Stimulated activated CD8-positive, alpha-beta memory T cell treated with anti-CD3 and anti-CD28 coated beads, Interleukin-4, amount 100 ng/mL, for 24 hours (primary cell): ENCODE data around the gene ANK3.
"Not testable (repeated sequence)": the region's sequence is repeated elsewhere in the genome, so short reads cannot be mapped to it uniquely, and the experiment has no call there.

Experiments
- DNase-seq: peaks from one replicate; pipeline ENCODE4 v3.0.0-alpha.2; 2020; ENCODE audit warnings: low read depth

ANK3 gene

DNA sequence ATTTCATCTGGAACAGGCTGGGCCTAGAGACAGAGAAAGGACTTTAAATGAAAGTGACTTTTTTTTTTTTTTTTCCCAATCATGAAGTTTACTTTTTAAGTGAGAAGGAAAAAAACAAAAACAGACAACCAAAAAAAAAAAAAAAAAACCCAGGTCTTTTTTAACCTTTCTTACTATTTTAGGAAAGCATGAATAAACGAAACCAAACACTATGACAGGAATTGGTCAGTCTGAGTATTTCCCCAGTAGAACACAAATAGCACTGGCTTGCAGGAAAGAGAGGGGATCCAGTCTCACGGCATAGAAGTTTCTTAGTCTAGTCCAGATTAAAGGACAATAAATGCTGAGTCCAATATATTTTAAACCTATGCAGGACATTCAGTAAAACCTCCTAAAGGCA, 302.8 kb downstream of the ANK3 start:
- no peak for DNase-seq

DNA sequence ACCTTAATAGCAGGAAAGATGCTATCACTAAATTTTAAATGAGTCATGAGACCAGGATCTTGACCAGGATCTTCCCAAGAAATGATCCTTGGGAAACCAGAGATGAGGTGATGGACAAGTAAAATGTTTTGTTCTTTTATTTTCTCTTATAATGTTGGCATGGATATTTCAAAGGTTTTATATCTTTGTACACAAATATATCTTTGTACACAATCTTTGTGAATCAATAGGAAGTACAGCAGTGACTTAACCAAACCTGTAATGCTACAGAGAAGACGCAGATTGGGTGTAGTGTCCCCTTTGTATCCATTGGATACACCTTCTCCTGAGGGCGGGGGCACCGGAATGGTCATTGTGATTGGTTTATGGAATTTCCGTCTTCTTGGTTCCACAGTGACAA, 303.3 kb downstream of the ANK3 start:
- no peak for DNase-seq

DNA sequence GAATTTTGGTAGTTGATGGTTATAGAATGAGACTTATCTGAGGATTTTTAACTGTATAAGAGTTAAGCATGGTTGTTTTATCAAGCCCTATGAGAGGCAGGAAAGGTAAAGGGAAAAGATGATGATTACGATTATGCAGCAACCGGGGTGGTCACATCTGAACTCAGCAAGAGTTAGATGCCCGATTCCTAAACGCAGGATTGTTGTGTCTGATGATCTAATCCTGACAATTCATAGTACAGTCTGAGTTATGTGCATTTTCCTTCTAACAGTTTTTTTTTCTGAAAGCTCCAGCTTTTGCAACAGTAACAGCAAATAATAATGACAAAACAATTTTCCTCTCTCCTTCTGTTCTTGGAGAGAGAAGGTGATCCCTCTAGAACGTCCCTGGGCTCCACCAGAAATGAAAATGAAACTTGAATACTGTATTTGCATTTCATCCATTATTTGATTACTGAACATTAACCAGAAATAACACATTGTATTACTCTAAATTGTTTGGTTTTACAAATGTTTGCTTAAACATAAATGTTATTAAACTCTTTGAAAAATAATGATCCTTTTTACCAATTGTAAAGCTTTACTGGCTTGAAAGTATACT, 306.8 kb downstream of the ANK3 start:
- DNase-seq = no peak

DNA sequence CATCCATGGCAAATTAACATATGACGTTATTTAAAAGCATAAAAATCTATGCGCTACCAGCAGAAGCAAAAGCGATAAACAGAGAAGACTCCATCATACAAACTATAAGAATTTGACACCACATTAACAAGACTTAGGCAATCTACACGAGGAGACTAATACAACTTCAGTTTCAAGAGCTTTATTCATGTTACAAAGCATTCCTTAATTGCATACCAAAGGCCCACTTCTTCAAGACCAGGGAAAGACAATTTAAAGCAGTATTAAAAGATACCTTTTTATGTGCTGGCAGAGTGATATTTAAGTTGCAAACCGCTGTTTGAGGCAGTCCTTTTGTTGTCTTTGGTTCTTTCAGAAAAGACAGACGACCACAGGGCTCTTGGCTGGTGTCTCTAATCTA, 307.3 kb downstream of the ANK3 start:
- no peak for DNase-seq

DNA sequence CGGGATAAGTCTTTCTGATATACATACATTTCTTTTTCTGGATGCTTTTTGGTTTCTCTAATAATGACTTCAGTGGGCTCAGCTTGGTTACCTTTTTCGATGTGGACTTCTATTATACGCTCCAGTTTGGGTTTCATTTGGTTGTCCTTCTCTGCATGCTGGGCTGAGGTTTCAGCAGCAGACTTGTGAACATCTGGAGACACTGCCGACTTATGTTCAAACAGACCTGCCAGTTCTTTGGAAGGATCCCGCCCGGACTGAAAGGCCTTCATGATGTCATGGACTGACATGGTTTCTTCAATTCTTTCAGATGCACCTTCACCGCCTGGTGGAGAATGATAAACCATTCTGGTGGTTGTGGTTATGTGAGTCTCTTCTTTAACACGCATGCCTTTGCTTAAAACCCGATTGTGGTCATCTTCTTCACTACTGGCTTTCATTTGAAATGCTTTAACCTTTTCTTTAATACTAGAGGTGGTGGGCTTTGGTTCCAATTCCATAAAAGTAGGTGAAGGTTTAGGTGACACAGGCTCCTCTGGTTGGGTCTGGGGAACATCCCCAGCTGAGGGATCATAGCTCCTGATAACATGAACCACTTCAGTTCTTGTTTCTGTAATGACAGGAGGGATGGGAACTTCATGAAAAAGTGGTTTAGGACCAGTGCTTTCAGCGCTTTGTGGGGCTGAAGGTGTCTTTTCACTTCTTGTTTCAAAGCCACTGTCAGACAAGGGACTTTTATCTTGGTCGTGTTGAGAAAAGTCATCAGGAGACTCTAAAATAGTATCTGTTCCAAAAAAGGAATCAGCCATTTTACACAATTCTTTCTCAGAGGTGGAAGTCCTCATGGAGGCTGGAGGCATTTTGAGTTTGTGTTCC, 315.7 kb downstream of the ANK3 start:
- DNase-seq = no peak

DNA sequence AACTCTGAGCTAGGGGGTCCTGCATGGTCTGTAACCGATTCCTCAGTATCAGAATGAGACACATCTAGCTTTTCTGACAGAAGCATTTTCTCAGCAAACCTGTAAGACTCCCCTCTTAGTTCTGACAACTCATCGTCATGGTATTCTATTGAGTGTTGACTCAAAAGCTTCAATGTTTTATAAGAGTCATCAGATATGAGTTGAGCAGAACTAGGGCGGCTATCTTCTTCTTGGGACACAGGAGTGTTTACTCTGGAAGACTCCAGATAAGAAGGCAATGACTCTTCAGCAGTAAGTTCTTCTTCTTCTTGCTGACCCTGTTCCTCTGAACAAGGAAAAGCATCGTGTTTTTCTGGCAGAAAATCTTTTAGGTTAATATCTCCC, 316.3 kb downstream of the ANK3 start:
- no peak for DNase-seq

DNA sequence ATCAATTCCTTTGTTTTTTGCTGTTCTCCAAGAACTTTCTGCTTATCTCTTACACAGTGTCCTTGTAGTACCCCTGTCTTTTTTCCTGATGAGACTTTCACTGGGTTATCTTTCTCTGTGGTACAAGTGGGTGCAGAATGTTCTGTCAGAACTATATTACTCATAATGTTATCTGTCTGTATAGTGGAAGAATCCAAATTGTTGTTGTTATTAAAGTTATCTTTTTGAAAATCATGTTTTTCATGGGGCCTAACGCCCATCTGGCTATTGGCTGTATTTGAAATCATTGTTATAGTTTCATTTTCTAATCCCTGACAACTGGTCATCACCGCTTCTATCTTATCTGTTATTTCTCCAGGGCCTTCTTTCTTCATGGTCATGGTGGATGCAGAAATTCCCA, 320.4 kb downstream of the ANK3 start:
- no peak for DNase-seq

DNA sequence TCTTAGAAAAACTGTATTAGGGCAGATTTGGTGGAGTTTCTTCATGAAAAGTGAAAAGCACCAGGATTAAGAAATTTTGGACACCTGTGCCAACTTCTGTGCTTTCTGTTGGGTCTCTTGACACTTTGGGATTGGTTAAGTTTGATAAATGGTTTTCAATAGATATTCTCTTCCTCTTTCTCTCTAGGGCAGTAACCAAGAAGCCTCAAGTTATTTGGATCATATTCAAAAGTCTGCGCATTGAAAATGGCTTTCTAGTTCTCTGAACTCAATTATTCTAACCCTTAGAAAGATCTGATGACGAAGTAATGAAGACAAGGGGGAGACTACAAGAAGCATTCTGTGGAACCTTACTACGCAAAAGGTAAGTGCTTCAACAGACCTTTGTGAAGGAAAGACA, 339.3 kb downstream of the ANK3 start:
- no peak for DNase-seq

DNA sequence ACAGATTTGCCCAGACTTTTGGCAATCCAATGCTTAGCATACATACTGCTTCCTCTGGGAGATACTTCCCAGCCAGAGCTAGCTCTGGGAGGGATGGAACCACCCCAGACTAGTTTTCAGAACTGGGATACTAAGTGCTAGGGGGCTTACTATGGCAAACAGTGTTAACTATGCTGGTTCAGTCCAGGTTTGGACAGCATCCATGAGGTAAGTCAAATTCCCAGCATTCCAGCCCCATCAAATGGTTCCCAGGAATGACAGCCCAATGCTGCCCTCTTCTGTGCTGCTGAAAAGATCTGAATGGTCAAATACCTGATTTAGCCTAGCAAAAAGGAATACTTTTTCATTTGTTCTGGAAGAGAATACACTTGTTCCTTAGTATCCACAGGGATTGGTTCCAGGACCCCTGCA, 341.6 kb downstream of the ANK3 start:
- DNase-seq = no peak

DNA sequence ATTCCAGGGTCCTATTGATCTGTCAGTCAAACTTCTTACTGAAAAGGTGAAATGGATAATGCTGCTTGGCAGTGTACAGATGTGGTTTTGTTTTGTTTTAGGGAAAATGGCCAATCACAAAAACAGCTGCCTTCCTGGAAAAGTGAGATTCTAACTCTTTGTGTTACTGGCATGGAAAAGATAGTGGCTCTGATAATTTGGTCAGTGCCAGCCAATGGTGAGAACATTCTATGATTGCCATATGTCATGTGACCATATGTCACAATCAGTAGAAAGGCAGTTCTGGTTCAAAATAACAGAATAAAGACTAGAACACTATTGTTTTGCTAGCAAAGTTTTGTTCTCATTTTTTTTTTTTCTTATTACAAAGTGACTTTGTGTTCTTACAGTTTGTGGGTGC, 344.1 kb downstream of the ANK3 start:
- DNase-seq = no peak

DNA sequence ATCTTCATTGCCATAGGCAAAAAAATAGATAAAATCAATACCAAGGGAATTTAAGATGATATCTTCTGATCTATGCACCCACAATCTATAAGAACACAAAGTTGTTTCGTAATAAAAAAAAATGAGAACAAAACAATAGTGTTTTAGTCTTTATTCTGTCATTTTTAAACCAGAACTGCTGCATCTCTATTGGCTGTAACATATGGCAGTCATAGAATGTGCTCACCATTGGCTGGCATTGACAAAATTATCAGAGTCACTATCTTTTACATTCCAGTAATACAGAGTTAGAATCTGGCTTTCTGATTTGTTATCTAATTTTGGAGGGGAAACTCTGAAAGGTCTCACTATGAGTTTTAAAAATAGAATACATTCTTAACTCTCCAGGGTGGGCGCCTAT, 344.7 kb downstream of the ANK3 start:
- DNase-seq = no peak

DNA sequence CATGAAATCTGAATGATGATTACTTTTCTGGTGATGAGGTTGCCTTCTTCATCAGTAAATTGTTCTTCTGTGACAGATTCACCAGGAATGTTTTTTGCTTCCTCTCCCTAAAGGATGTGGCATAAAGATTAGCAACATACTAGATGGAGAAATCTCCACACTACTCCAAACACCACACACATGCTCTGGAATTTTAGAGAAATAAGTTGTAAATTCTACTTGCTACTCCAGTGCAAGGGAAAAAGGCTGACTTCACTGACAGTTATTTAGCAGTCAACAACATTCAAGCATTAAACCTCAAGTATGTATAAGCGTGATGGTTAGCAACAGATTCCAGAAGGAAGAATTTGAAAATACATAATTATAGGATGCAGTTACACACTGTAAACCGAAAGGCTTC, 345.4 kb downstream of the ANK3 start:
- DNase-seq = no peak

DNA sequence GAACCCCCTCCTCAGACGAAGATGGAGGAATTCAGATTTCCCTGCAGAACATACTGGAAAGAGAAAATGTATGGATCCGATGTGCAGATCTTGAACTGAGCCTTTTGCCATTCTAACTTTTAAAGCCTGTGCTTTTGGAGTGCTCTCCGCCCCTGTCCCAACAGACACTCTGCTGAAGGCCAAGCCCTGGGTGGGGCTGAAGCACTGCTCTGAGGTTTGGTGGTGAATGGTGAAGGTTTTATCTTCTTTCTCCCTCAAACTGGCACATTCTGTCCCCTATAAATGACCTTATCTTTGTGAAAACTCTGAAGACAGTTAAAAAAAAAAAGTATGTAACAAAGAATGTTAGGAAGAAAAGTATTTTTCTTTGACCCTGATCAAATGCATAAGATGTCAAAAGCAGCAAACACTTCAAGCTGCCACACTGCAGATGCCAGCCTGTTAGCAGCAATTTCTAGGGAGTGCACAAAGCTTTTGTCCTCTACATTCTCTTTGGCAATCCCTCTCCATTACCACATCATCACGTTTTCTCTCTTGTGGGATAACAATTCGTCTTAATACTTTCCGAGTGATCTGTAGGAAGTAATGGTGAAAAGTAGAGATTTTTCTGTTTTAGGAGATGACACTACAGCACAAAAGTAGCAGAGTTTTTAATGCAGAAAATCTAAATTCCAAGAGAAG, 346.0 kb downstream of the ANK3 start:
- DNase-seq = no peak

DNA sequence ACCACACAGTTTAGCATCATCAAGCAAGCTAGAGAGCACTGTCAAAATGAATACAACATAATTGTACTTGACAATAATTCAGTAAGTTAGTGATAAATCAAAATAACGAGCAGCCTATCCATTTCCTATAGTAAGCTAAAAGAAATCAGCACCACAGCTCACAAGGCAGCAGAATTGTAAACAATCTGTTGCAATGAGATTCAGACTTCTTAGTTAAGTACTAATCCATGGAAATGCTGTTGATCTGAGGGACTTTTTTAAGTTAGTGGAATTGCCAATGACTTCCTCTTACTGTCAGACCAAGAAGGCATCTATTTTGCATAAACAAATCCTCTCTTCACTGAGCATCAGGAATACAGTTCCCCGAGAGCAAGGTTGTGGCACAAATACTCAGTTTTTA, 346.8 kb downstream of the ANK3 start:
- DNase-seq = no peak

DNA sequence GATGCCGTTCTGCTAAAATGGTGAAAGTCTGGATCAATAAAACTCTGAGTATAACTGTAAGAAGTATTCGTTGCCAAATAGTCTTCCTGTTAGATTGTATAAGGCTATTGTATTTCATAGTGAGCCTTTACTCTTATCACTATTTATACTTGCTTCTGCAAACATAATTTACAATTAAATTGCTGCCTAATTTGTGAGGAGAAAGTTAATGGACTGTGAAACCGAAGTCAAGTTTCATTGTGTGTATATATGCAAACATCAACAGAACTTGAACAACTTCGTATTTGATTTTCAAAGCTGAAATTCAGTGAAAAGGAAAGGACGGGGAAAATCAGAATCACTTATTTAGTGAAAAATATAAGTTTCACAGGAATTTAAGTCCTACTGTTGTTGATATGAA, 347.4 kb downstream of the ANK3 start:
- no peak for DNase-seq

DNA sequence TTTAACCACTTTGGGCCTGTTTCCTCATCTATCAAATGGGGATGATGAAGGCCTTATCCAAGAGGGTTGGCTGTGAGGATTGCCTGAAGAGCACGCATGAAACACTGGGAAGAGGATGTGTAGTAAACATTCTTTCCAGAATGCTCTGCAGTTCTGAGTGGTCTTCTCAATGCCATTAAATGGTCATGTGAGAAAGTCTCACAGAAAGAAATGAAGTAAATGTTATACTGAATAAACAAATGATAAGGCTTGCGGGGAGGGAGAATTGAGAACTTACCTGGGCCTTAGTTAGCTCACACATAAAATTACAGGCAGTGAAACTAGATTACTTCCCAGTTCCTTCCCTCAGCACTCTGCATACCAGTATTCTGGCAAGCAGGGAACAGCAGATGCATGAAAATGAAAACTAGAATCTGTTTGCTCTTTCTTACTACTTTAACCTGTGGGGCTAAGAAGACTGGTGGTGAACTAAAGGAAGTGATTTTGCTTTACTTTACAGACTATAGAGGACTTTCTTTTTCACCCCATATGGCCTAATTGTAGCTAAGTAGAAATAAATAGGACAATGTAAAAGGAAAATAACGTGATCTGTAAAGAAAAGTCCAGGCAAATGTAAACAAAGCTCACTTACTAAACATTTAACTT, 348.1 kb downstream of the ANK3 start:
- DNase-seq = no peak

DNA sequence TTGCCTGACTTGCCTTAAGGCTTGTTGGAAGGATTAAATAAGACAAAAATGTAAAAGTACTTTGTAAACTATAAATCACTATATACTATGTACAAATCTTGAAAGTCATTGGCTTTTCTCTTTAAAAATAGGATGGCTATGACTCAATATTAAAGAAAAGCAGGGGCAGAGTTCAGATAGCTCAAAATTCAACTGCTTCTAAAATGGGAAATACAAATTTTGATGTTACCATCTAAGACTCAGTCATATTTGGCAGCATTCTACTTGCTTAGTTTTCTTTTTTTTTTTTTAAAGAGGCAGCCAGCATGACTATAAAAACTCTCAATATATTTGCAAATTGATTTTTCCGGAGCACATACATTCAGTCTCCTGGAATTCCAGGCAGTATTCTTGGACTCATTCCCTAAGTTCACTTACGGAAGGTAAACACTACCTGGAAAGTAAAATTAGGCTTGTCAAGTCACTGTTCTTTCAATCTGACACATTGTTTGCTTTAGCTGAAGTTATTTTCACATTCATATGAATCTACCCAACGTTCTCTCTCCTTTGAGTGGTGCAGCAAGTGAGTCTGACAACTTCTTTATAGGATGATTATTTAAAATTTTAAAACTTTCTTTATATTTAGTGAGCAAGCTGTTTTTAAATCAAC, 349.5 kb downstream of the ANK3 start:
- DNase-seq = no peak

DNA sequence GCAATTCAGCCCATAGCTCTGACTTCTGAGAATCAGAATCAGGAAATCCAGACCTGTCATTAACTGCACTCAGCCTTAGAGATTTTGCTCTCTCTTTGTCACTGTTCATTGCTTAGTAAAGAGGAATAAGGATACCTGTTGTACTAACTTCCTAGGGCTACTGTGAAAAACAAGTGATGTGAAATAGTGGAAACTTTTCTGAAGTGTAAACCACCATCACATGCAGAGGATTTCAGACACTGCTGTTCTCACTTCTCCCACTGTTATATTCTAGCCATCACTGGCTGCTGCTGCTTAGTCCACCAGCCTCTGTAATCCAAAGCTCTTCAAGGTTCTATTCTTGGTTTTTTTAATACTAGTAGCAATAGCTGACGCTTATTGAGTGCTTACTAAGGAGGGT, 353.7 kb downstream of the ANK3 start:
- DNase-seq = no peak

DNA sequence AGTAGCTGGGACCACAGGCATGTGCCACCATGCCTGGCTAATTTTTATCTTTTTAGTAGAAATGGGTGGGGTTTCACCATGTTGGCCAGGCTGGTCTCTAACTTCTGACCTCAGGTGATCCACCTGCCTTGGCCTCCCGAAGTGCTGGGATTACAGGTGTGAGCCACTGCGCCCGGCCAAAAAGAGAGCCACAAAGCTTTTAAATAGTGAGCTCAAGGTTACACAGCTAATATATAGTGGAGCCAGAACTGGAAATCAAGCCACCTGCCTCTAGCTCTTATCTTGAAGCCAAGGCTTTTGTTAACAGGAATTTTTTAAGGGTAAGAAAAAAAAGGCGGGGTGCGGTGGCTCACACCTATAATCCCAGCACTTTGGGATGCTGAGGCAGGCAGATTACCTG, 354.3 kb downstream of the ANK3 start:
- not testable (repeated sequence) for DNase-seq

DNA sequence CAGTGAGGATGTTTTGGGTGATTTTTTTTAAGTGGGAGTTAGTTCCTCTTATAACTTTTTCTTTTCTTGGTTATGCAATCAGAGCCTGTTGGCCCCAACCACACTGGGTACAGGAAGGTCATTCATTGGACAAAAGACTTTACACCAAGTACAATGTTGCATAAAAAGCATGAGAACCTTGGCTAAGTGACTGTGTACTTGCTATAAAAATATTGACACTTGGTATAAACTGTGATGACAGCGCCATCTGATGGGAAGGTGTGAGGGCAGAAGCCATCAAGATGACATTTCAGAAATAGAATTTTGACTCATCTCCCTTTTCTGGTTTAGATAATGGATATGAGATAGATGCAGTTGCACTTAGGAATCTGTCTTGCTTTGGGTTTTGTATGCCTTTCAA, 357.0 kb downstream of the ANK3 start:
- DNase-seq = peak; percentile 2

DNA sequence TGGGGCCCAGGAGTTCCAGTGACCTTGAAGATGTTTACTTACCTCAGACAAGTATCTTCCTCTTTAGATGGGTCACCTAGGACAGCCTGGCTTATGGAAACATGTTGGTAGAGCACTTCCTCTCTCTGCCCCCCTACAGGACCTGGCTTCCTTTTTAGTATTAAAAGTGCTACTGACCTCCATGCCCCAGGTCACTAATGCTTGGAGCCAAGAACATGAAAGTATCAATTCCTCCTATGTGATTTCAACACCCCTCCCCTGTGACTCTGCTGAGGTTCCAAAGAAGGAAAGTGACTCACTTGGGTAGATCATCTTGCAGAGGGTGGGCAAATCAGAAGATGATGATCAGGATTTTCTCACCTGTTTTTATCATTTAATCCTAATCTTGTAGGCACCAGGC, 358.0 kb downstream of the ANK3 start:
- DNase-seq = no peak

DNA sequence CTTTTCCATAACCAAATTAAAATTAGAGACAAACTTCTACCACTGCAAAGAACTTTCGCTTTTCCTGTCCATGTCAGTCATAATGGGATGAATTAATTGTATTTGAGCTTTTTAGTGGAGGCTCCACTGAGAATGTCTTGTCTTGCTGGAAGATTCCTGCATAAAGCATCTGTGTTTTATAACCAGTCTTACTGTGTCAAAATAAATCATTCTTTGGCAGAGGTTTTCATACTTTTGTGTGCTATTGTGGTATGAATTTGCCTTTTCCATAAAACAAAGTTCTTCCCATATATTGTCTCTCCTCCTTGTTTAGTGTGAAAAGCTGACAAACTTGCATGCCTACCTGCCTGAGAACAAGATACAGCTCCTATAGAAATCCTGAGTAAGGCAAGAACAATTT, 358.5 kb downstream of the ANK3 start:
- no peak for DNase-seq
